ENCODE measurements around the gene SLC30A7.

SLC30A7 gene

DNA sequence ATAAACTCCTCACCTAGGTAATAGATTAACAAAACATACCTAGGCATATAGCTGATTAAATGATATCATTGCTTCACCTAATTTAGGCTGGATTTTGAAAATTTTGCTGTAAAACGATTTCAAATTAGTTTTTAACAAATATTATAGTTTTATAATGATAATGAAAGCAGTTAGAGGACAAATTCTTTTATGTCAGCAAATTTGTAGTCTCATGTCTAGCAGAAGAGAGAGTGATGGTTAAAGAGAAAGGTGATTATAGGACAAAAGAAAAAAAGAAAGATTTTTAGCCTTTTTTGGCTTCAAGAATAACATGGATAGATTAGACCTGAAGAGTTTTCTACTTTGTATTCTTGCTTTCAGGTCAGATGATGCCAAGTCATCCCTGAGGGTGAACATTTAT lies 133.3 kb downstream of the SLC30A7 start:
- DNase-seq: no peak

DNA sequence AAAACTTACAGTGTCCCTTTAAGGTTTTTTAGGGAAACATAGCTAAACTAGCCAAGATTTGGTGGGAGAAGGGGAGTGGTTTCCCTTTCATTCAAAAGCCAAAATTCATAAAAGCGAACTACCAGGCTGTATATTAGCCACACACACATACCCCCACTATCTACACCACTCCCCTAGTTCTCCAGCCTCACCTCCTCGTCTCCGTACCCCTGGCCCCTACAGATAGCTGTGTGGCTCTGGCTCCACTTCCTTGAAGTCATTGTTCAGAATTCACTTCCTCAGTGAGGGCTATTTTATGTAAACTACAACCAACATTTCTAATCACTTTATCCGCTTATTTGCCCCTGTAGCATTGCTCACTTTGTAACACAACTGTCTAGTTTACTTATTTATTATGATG lies 135.0 kb downstream of the SLC30A7 start:
- no peak for DNase-seq
